ENCODE measurements around the gene NAA25.
"Not testable (repeated sequence)": the region's sequence is repeated elsewhere in the genome, so short reads cannot be mapped to it uniquely, and the experiment has no call there.

Gene NAA25

GRCh38 chr12:112046003-112046402 is 62.6 kb downstream of the NAA25 start:
- no peak for TF ChIP-seq CTCF (IDR thresholded peaks at IDR 0.05; ENCODE audit: low read depth, low read length)
- H3K4me3 ChIP-seq (ENCODE audit: low read depth, low read length), result no peak overlapping the region

DNA sequence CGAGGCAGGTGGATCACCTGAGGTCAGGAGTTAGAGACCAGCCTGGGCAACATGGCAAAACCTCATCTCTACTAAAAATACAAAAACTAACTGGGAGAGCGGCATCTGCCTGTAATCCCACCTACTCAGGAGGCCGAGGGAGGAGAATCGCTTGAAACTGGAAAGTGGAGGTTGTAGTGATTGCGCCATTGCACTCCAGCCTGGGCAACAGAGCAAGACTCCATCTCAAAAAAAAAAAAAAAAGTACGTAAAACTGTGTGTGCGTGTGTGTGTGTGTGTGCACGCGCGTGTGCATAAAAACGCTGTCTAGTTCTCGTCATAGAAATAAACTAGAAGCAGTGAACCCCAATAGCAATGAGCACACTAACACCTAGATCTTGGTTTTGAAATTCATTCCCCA is 72.0 kb downstream of the NAA25 start:
- H3K4me3 ChIP-seq (ENCODE audit: low read depth, low read length), result not testable (repeated sequence)

GRCh38 chr12:112035219-112035785 is 73.3 kb downstream of the NAA25 start:
- TF ChIP-seq CTCF (IDR thresholded peaks at IDR 0.05; ENCODE audit: low read depth, low read length), result no peak
- H3K4me3 ChIP-seq (ENCODE audit: low read depth, low read length), result no peak overlapping the region

DNA sequence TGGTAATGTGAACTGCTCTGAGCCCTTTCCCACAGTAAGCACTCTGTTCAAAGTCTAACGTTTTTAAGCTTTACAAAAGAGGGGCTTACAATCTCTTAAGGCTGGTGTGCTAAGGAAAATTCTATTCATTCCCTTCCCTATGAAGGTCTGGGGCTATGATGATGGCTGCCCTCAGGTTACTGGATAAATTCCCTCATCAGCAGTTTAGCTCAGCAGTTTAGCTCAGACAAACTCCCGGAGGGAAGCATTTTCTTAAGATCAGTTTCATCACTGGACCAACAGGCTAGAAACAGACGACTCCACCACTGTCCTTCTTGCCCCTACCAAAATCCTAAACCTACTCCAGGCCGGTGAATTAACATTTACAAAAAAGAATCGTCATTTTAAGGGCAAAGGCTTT is 76.3 kb downstream of the NAA25 start:
- H3K4me3 ChIP-seq (ENCODE audit: low read depth, low read length), result no peak overlapping the region
- no peak for TF ChIP-seq CTCF (IDR thresholded peaks at IDR 0.05; ENCODE audit: low read depth, low read length)

GRCh38 chr12:112031472-112031871 is 77.1 kb downstream of the NAA25 start:
- no peak for TF ChIP-seq CTCF (IDR thresholded peaks at IDR 0.05; ENCODE audit: low read depth, low read length)
- H3K4me3 ChIP-seq (ENCODE audit: low read depth, low read length), result no peak overlapping the region

- TF ChIP-seq CTCF (IDR thresholded peaks at IDR 0.05; ENCODE audit: low read depth, low read length), result no peak
- H3K4me3 ChIP-seq (ENCODE audit: low read depth, low read length), result no peak overlapping the region
These were observed 79.3 kb downstream of the NAA25 start for GRCh38 chr12:112029301-112029700.

DNA sequence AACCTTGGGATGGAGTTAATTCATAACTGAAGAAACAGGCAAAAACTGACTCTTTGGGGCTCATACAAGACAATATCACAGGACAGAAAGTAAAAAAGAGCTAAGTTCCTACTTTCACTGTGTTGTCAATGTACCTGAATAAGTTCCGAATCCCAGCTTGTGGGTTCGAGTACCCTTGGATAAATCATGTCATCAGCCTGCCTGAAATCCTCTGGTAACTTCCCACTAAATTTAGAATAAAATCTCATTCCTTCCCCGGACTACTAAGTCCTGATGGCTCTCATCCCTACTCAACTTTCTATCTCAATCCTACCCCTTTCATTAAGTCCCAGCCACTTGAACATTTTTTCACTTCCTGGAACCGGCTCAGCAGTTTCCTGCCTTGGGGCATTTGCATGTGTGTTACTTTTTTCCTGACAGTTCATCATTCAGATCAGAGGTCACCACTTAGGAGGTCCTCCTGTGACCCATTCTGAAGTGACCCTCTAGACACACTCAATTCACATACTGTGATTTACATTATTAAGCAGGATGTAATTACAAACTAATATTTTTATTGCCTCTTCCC is 82.7 kb downstream of the NAA25 start:
- no peak for TF ChIP-seq CTCF (IDR thresholded peaks at IDR 0.05; ENCODE audit: low read depth, low read length)

More for the DNA sequence above, 82.7 kb downstream of the NAA25 start:
- H3K4me3 ChIP-seq (ENCODE audit: low read depth, low read length), result no peak overlapping the region
